ENCODE results near the gene RYR2. TPM values are rescaled to one million over a fixed set of nuclear protein-coding genes. Genes with fewer than 3 reads are reported as not detected.

Gene RYR2
- total and polyA plus RNA-seq, 7 experiments from 2014 or later = 0.05 TPM; not detected in 6

- H3K4me1 Mint-ChIP-seq = peaks cover 0 to 5% (median 1%) of the 10 kb centered on the region in 7 donors
- no peak overlapping the region for H3K4me3 Mint-ChIP-seq
- no peak overlapping the region for H3K27ac Mint-ChIP-seq
- Histone ChIP-seq H3K4me3 (ENCODE audit: low read length) (no peak overlapping the region), H3K9me3 (ENCODE audit: control insufficient read depth in 2 of 3, low read length in 3 of 3) (no peaks in the 10 kb centered on the region), H3K36me3 (ENCODE audit: control insufficient read depth in 2 of 3, insufficient read depth in 3 of 3, low read length in 3 of 3) (no peaks in the 10 kb centered on the region), H3K27me3 (ENCODE audit: control insufficient read depth in 2 of 2, insufficient read depth in 2 of 2, low read length in 2 of 2) (no peaks in the 10 kb centered on the region), H3K27ac (ENCODE audit: low read depth, low read length) (no peak overlapping the region), H3K4me1 (ENCODE audit: control insufficient read depth in 2 of 2, insufficient read depth in 2 of 2, low read length in 2 of 2) (no peaks in the 10 kb centered on the region)
- intact Hi-C loops (cut with micrococcal nuclease) = no loop called here
- CTCF ChIA-PET = no interaction called here
- no peaks in the 10 kb centered on the region for H3K36me3 Mint-ChIP-seq
- H3K27me3 Mint-ChIP-seq = peaks cover 3 to 22% (median 4%) of the 10 kb centered on the region in 5 donors
- ATAC-seq (no peak), DNase-seq (no peak)
- H3K9me3 Mint-ChIP-seq = peaks cover 0 to 4% (median 0%) of the 10 kb centered on the region in 11 donors
- POLR2A ChIA-PET = no interaction called here
Measured at GRCh38 chr1:237861944-237862343, 820.0 kb downstream of the RYR2 start.

DNA sequence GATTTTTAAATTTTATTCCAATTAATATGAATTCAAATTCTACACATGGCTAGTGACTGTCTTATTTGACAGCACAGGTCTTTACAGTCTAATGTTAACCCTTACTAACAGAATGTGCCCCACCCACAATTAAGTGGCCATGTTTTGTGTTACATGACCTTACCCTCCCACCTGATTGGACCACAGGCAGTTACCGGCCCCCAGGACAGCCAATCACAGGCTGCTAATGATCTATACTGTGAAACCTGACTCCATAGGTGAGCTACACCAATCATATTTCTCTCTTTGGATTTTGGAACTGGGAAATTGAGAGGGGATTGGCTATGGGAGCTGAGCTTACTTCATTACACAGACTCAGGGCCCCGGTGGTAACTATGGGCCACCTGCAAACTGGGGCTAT is 821.2 kb downstream of the RYR2 start:
- peaks cover 0 to 22% (median 4%) of the 10 kb centered on the region in 5 donors for H3K27me3 Mint-ChIP-seq
- ChIA-PET POLR2A (no interaction called here), CTCF (no interaction called here)
- Histone ChIP-seq H3K4me1 (ENCODE audit: control insufficient read depth in 2 of 2, insufficient read depth in 2 of 2, low read length in 2 of 2) (no peaks in the 10 kb centered on the region), H3K36me3 (ENCODE audit: control insufficient read depth in 2 of 3, insufficient read depth in 3 of 3, low read length in 3 of 3) (no peaks in the 10 kb centered on the region), H3K27ac (ENCODE audit: low read depth, low read length) (no peak overlapping the region), H3K27me3 (ENCODE audit: control insufficient read depth in 2 of 2, insufficient read depth in 2 of 2, low read length in 2 of 2) (no peaks in the 10 kb centered on the region), H3K4me3 (ENCODE audit: low read length) (no peak overlapping the region), H3K9me3 (ENCODE audit: control insufficient read depth in 2 of 3, low read length in 3 of 3) (no peaks in the 10 kb centered on the region)
- H3K27ac Mint-ChIP-seq = no peak overlapping the region
- intact Hi-C loops (cut with micrococcal nuclease) = no loop called here
- H3K4me3 Mint-ChIP-seq = no peak overlapping the region
- no peak for DNase-seq
- no peaks in the 10 kb centered on the region for H3K36me3 Mint-ChIP-seq
- H3K9me3 Mint-ChIP-seq = peaks cover 0 to 4% (median 0%) of the 10 kb centered on the region in 11 donors
- H3K4me1 Mint-ChIP-seq = peaks cover 0 to 5% (median 1%) of the 10 kb centered on the region in 7 donors
- ATAC-seq = no peak

DNA sequence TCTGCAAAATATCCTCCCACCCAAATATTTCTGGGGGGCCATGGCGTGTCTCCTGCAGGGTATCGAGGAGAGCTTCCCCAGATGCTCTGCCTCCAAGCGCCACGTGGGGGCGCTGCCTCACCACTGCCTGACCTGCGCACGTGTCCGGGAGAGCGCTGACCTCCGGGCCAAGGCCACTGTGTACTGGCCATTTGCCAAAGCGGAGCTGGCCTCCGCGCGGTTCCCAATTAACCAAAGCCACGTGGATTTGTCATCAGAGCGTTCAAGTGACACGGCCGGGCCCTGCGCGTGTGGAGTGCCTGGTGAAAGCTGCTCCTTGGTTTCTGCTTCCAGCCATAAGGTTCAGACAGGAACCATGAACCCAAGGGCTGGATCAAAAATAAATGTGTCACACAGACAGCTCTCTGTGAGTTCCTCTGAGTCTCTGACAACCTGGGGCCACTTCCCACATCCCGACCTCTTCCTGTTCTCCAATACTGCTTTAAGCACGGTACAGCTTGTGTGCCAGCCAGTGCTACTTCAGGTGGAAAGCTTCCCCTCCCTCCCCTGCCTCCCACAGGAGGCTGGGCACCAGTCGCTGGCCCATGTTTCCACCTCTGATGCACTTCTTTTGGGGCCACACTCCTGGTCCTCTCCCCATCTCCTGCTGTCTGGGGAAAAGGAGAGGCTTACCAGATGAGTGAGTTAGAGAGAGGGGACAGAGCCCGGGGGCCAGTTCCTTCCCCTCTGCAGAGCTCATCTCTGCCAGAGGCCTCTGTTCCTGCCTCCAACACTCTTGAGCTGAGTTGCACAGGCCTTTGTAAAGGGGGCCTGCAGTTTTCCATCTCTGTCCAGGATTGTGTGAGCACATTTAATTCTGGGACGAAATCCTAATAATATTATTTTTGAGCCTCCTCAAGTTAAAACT is 822.6 kb downstream of the RYR2 start:
- POLR2A ChIA-PET = no interaction called here

GRCh38 chr1:237867380-237867888 is 825.5 kb downstream of the RYR2 start:
- Mint-ChIP-seq H3K4me3 (no peak overlapping the region), H3K9me3 (peaks cover 0 to 10% (median 4%) of the 10 kb centered on the region in 11 donors), H3K27me3 (peaks cover 4 to 32% (median 4%) of the 10 kb centered on the region in 5 donors), H3K36me3 (no peaks in the 10 kb centered on the region), H3K4me1 (peaks cover 0 to 5% (median 1%) of the 10 kb centered on the region in 7 donors), H3K27ac (no peak overlapping the region)
- ChIA-PET POLR2A (no interaction called here), CTCF (no interaction called here)
- Histone ChIP-seq H3K27ac (ENCODE audit: low read depth, low read length) (no peak overlapping the region), H3K4me1 (ENCODE audit: control insufficient read depth in 2 of 2, insufficient read depth in 2 of 2, low read length in 2 of 2) (no peaks in the 10 kb centered on the region), H3K36me3 (ENCODE audit: control insufficient read depth in 2 of 3, insufficient read depth in 3 of 3, low read length in 3 of 3) (no peaks in the 10 kb centered on the region), H3K9me3 (ENCODE audit: control insufficient read depth in 2 of 3, low read length in 3 of 3) (no peaks in the 10 kb centered on the region), H3K4me3 (ENCODE audit: low read length) (no peak overlapping the region), H3K27me3 (ENCODE audit: control insufficient read depth in 2 of 2, insufficient read depth in 2 of 2, low read length in 2 of 2) (no peaks in the 10 kb centered on the region)
- intact Hi-C loops (cut with micrococcal nuclease) = no loop called here
- ATAC-seq (no peak), DNase-seq (no peak)

More for the DNA sequence above, 822.6 kb downstream of the RYR2 start:
- Mint-ChIP-seq H3K36me3 (no peaks in the 10 kb centered on the region), H3K4me1 (peaks cover 0 to 5% (median 1%) of the 10 kb centered on the region in 7 donors), H3K4me3 (peak overlapping the region in 1 of 10 donors; percentile 30), H3K27ac (peak overlapping the region in 1 of 9 donors; percentile 32), H3K9me3 (peaks cover 0 to 5% (median 0%) of the 10 kb centered on the region in 11 donors), H3K27me3 (peaks cover 0 to 22% (median 4%) of the 10 kb centered on the region in 5 donors)
- Histone ChIP-seq H3K27me3 (ENCODE audit: control insufficient read depth in 2 of 2, insufficient read depth in 2 of 2, low read length in 2 of 2) (no peaks in the 10 kb centered on the region), H3K4me3 (ENCODE audit: low read length) (no peak overlapping the region), H3K4me1 (ENCODE audit: control insufficient read depth in 2 of 2, insufficient read depth in 2 of 2, low read length in 2 of 2) (no peaks in the 10 kb centered on the region), H3K9me3 (ENCODE audit: control insufficient read depth in 2 of 3, low read length in 3 of 3) (no peaks in the 10 kb centered on the region), H3K27ac (ENCODE audit: low read depth, low read length) (no peak overlapping the region), H3K36me3 (ENCODE audit: control insufficient read depth in 2 of 3, insufficient read depth in 3 of 3, low read length in 3 of 3) (no peaks in the 10 kb centered on the region)
- CTCF ChIA-PET = no interaction called here
- intact Hi-C loops (cut with micrococcal nuclease) = no loop called here
- ATAC-seq (peak; percentile 56), DNase-seq (peak in 2 of 9 donors; percentile 12 to 33)

DNA sequence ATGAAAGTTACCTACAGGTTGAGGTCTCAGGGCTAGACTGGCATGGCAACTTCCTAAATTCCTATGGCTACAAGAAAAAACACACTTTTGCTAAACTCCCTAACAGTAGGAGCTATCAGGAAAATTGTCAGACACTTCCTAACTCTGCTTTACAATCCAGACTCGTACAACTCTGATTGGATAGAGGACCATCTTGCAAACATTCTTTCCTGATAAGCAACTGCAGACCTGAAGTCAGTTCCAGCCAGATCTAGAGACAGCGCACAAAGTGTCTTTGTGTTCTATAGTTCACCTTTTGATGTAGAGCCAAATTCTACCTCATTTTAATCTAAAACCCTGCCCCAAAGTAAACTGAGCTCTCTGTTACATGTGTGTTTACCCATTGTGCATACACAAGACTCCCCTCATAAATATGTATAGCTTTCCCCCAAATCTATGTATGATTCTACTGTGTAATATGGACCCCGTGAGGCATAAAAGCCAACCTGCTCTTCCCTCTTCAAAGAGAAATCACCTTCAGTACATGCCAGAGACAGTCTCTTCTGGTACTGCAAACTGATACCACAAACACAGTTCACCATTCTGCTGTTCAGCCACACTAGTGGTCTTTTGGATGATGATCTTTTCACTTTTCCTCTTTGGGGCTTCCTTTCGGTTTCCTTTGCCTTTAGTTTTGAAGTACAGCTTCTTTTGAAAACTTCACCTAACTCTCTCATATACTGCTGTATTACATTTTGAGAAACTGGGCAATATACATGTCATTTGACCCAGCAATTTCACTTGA is 827.0 kb downstream of the RYR2 start:
- H3K27me3 Mint-ChIP-seq = peaks cover 4 to 21% (median 4%) of the 10 kb centered on the region in 5 donors
- intact Hi-C loops (cut with micrococcal nuclease) = no loop called here
- no peak overlapping the region for H3K27ac Mint-ChIP-seq
- H3K4me1 ChIP-seq (ENCODE audit: control insufficient read depth in 2 of 2, insufficient read depth in 2 of 2, low read length in 2 of 2) = no peaks in the 10 kb centered on the region
- ATAC-seq = no peak
- H3K27ac ChIP-seq (ENCODE audit: low read depth, low read length) = no peak overlapping the region
- H3K27me3 ChIP-seq (ENCODE audit: control insufficient read depth in 2 of 2, insufficient read depth in 2 of 2, low read length in 2 of 2) = no peaks in the 10 kb centered on the region
- no peaks in the 10 kb centered on the region for H3K36me3 ChIP-seq (ENCODE audit: control insufficient read depth in 2 of 3, insufficient read depth in 3 of 3, low read length in 3 of 3)
- H3K36me3 Mint-ChIP-seq = no peaks in the 10 kb centered on the region
- H3K4me3 Mint-ChIP-seq = no peak overlapping the region
- H3K4me1 Mint-ChIP-seq = peaks cover 0 to 5% (median 1%) of the 10 kb centered on the region in 7 donors
- peaks cover 0 to 10% (median 4%) of the 10 kb centered on the region in 11 donors for H3K9me3 Mint-ChIP-seq
- H3K4me3 ChIP-seq (ENCODE audit: low read length) = no peak overlapping the region
- ChIA-PET CTCF (no interaction called here), POLR2A (no interaction called here)
- DNase-seq = no peak
- no peaks in the 10 kb centered on the region for H3K9me3 ChIP-seq (ENCODE audit: control insufficient read depth in 2 of 3, low read length in 3 of 3)

GRCh38 chr1:237873487-237874211 is 831.7 kb downstream of the RYR2 start:
- no peaks in the 10 kb centered on the region for H3K36me3 ChIP-seq (ENCODE audit: control insufficient read depth in 2 of 3, insufficient read depth in 3 of 3, low read length in 3 of 3)
- Mint-ChIP-seq H3K4me3 (no peak overlapping the region), H3K9me3 (peaks cover 0 to 10% (median 2%) of the 10 kb centered on the region in 11 donors), H3K27ac (no peak overlapping the region), H3K4me1 (no peaks in the 10 kb centered on the region), H3K36me3 (no peaks in the 10 kb centered on the region), H3K27me3 (peaks cover 0 to 15% (median 0%) of the 10 kb centered on the region in 5 donors)
- POLR2A ChIA-PET = no interaction called here
- H3K4me3 ChIP-seq (ENCODE audit: low read length) = no peak overlapping the region
- no peaks in the 10 kb centered on the region for H3K9me3 ChIP-seq (ENCODE audit: control insufficient read depth in 2 of 3, low read length in 3 of 3)
- H3K4me1 ChIP-seq (ENCODE audit: control insufficient read depth in 2 of 2, insufficient read depth in 2 of 2, low read length in 2 of 2) = no peaks in the 10 kb centered on the region
- DNase-seq (no peak), ATAC-seq (no peak)
- H3K27me3 ChIP-seq (ENCODE audit: control insufficient read depth in 2 of 2, insufficient read depth in 2 of 2, low read length in 2 of 2) = no peaks in the 10 kb centered on the region
- no peak overlapping the region for H3K27ac ChIP-seq (ENCODE audit: low read depth, low read length)
- intact Hi-C loops (cut with micrococcal nuclease) = no loop called here
- CTCF ChIA-PET = no interaction called here
